ENCODE results near the gene ALPI.
"Not testable (repeated sequence)": the region's sequence is repeated elsewhere in the genome, so short reads cannot be mapped to it uniquely, and the experiment has no call there.

ALPI gene

GRCh38 chr2:232440220-232441018, 15.5 kb upstream of the ALPI start:
- peaks cover 11% of the 10 kb centered on the region for H3K4me1 Mint-ChIP-seq
- H3K9me3 Mint-ChIP-seq; H3K4me3 Mint-ChIP-seq; H3K36me3 Mint-ChIP-seq (ENCODE audit: insufficient read depth); H3K27me3 Mint-ChIP-seq; H3K27ac Mint-ChIP-seq (ENCODE audit: low read depth): not testable (repeated sequence)
- DNase-seq (ENCODE audit: low spot score in 2 of 2): peak; percentile 79 to 87
- peak; percentile 73 for ATAC-seq (replicated peaks; ENCODE audit: extremely low read depth, poor library complexity, severe bottlenecking)

DNA sequence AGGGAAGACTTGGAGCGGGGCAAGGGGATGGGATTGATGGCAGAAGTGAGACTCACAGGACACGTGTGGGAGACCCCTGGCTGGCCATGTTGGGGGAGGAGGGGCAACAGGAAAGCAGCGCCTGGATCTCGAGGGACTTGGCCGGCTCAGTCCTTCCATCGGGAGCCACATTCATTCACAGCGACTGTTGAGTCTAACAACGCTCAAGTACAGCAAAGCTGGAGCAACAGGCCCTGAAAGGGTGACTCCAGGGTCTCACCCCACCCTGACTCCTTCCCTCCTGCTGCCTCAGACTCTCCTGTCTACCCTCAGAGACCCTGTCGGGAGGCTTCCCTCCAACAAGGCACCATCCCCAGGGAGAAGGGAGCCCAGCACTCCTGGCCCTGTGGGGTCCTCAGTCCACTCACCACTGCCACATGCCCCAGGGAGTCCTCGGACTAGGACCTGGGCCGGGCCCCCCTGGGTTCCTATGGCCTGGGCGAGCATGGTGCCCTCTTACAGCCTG, 14.8 kb upstream of the ALPI start:
- Mint-ChIP-seq H3K9me3 (no peaks in the 10 kb centered on the region), H3K27me3 (no peaks in the 10 kb centered on the region), H3K36me3 (ENCODE audit: insufficient read depth) (peaks cover 1% of the 10 kb centered on the region), H3K4me3 (no peak overlapping the region), H3K4me1 (peaks cover 11% of the 10 kb centered on the region), H3K27ac (ENCODE audit: low read depth) (no peak overlapping the region)
- DNase-seq (ENCODE audit: low spot score in 2 of 2): no peak
- no peak for ATAC-seq (replicated peaks; ENCODE audit: extremely low read depth, poor library complexity, severe bottlenecking)

GRCh38 chr2:232441922-232442321, 14.0 kb upstream of the ALPI start:
- not testable (repeated sequence) for H3K36me3 Mint-ChIP-seq (ENCODE audit: insufficient read depth); H3K27ac Mint-ChIP-seq (ENCODE audit: low read depth); ATAC-seq (replicated peaks; ENCODE audit: extremely low read depth, poor library complexity, severe bottlenecking); H3K27me3 Mint-ChIP-seq; DNase-seq (ENCODE audit: low spot score in 2 of 2); H3K9me3 Mint-ChIP-seq; H3K4me3 Mint-ChIP-seq
- peaks cover 11% of the 10 kb centered on the region for H3K4me1 Mint-ChIP-seq

GRCh38 chr2:232442431-232442830, 13.5 kb upstream of the ALPI start:
- not testable (repeated sequence) for H3K4me3 Mint-ChIP-seq; H3K27me3 Mint-ChIP-seq; DNase-seq (ENCODE audit: low spot score in 2 of 2); H3K36me3 Mint-ChIP-seq (ENCODE audit: insufficient read depth); ATAC-seq (replicated peaks; ENCODE audit: extremely low read depth, poor library complexity, severe bottlenecking); H3K9me3 Mint-ChIP-seq; H3K27ac Mint-ChIP-seq (ENCODE audit: low read depth)
- peaks cover 11% of the 10 kb centered on the region for H3K4me1 Mint-ChIP-seq

DNA sequence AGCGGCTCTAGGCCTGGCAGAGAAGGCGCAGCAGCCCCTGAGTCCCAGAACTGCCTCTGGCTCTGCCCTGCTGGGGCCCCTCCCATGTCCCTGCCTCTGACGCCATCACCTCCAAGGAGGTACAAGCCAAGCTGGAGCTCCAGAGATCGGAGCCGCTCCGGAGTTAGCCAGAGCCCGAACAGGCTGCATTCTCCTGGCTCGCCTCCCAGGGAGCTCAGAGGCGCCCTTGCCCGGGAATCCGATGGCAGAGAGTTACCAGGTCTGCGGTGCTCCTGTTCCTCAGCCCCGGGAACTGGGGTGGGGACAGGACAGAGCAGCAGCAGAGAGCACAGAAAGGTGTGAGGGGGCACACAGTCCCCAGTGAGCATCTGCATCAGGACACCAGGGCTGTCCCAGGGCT, 12.9 kb upstream of the ALPI start:
- not testable (repeated sequence) for H3K36me3 Mint-ChIP-seq (ENCODE audit: insufficient read depth); H3K4me3 Mint-ChIP-seq; DNase-seq (ENCODE audit: low spot score in 2 of 2); H3K27ac Mint-ChIP-seq (ENCODE audit: low read depth); H3K27me3 Mint-ChIP-seq; ATAC-seq (replicated peaks; ENCODE audit: extremely low read depth, poor library complexity, severe bottlenecking); H3K9me3 Mint-ChIP-seq
- H3K4me1 Mint-ChIP-seq: peaks cover 11% of the 10 kb centered on the region

DNA sequence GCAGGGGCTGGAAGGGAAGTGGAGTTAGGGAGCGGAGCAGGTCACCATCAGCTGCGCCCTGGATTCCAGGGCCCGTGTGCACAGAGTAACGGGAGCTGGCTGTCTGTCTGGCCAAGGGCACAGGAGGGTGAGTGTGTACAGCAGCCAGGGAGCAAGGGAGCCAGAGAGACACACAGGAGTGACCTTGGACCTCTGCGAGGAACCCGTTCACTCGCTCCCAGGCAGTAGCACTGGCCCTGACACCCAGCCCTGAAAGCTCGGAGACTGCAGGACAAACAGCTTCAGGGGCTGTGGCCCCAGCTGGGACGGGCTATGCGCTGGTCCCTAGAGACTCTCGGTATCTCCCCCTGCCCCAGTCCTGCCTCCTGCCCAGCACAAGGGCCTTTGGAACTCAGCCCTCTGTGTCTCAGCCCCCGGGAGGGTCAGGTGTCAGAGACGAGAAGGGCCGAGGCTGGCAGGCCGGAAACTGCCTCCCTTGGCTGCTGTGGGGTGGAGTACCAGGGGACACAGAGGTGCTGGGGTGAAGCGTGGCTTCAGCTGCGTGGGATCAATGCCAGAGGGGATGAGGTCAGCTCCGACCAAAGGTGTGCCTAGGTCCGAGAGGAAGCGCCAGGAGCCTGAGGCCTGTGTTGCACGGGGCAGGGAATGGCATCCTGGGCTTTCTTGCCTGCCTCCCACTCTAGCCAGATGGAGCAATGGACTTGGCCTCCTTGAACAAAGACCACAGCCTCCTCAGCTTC, 12.1 kb upstream of the ALPI start:
- ATAC-seq (replicated peaks; ENCODE audit: extremely low read depth, poor library complexity, severe bottlenecking); H3K9me3 Mint-ChIP-seq; H3K27ac Mint-ChIP-seq (ENCODE audit: low read depth); H3K4me3 Mint-ChIP-seq; DNase-seq (ENCODE audit: low spot score in 2 of 2); H3K27me3 Mint-ChIP-seq; H3K36me3 Mint-ChIP-seq (ENCODE audit: insufficient read depth): not testable (repeated sequence)
- H3K4me1 Mint-ChIP-seq: peaks cover 11% of the 10 kb centered on the region

DNA sequence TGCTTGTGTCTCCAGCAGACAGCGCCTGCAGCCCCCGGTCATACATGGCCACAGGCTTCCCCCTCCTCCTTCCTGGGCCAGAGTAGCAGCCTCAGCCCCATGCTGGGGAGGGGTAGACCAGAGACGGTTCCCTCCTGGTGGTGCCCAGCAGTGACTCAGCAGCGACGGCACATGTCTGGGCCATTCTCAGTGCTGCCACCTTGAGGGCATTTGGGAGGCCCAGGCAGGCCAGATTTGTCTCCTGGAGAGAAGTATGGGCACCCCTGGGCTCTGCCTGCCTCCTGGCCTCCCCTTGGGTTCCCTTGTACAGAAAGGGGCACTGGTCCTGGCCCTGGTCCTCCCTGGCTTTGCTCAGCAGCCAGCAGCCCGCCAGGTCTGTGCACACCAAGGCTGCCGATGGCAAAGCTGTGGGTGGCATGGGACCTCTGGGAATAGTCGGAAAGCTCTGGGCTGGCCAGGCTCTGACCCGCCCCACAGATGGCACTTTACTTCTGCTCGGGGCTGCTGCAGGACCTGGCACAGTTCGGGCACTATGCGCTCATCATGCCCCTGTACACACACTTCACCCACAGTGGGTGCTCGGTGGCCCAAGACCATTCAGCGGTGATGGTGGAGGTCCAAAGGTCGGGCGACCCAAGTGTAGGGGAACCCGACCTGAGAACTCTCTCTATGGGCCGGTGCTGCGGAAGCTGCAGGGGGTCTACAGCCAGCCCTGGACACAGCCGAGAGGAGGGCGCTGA, 11.4 kb upstream of the ALPI start:
- Mint-ChIP-seq H3K9me3 (no peaks in the 10 kb centered on the region), H3K27ac (ENCODE audit: low read depth) (no peak overlapping the region), H3K4me1 (peaks cover 11% of the 10 kb centered on the region), H3K4me3 (no peak overlapping the region), H3K36me3 (ENCODE audit: insufficient read depth) (peaks cover 1% of the 10 kb centered on the region), H3K27me3 (no peaks in the 10 kb centered on the region)
- DNase-seq (ENCODE audit: low spot score in 2 of 2) (peak; percentile 28 to 37), ATAC-seq (replicated peaks; ENCODE audit: extremely low read depth, poor library complexity, severe bottlenecking) (peak; percentile 48)

- not testable (repeated sequence) for H3K27ac Mint-ChIP-seq (ENCODE audit: low read depth); H3K36me3 Mint-ChIP-seq (ENCODE audit: insufficient read depth); H3K9me3 Mint-ChIP-seq; H3K27me3 Mint-ChIP-seq; H3K4me3 Mint-ChIP-seq; ATAC-seq (replicated peaks; ENCODE audit: extremely low read depth, poor library complexity, severe bottlenecking); DNase-seq (ENCODE audit: low spot score in 2 of 2); H3K4me1 Mint-ChIP-seq
Measured at GRCh38 chr2:232445149-232445885, 10.6 kb upstream of the ALPI start.

GRCh38 chr2:232446266-232446777, 9.6 kb upstream of the ALPI start:
- not testable (repeated sequence) for H3K36me3 Mint-ChIP-seq (ENCODE audit: insufficient read depth); H3K9me3 Mint-ChIP-seq; H3K4me1 Mint-ChIP-seq; H3K27ac Mint-ChIP-seq (ENCODE audit: low read depth); H3K27me3 Mint-ChIP-seq; DNase-seq (ENCODE audit: low spot score in 2 of 2); H3K4me3 Mint-ChIP-seq
- peak; percentile 30 for ATAC-seq (replicated peaks; ENCODE audit: extremely low read depth, poor library complexity, severe bottlenecking)

DNA sequence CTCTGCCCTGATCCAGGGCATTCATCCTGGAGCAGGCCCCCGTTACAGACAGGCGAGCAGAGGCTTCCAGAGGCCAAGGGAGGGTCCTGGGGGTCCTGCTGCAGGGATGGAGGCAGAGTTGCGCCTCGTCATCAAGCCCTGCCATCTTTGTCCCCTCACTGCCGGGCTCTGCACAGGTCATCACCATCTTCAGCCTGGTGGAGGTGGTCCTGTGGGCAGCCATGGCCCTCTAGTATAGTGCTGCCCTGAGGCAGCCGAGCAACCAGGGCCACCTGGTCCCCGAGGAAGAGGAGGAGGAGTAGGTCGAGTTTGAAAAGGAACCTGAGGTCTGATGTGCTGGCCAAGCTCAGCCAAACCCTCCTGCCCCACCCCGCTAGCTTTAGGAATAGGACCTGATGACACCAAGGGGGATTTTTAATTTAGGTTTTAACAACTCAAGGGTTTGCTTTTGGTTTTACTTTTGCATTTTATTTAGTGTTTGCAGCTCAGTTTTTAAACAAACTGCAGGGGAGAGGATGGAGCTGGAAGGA, 8.8 kb upstream of the ALPI start:
- no peaks in the 10 kb centered on the region for H3K9me3 Mint-ChIP-seq
- no peaks in the 10 kb centered on the region for H3K36me3 Mint-ChIP-seq (ENCODE audit: insufficient read depth)
- ATAC-seq (replicated peaks; ENCODE audit: extremely low read depth, poor library complexity, severe bottlenecking): no peak

DNA sequence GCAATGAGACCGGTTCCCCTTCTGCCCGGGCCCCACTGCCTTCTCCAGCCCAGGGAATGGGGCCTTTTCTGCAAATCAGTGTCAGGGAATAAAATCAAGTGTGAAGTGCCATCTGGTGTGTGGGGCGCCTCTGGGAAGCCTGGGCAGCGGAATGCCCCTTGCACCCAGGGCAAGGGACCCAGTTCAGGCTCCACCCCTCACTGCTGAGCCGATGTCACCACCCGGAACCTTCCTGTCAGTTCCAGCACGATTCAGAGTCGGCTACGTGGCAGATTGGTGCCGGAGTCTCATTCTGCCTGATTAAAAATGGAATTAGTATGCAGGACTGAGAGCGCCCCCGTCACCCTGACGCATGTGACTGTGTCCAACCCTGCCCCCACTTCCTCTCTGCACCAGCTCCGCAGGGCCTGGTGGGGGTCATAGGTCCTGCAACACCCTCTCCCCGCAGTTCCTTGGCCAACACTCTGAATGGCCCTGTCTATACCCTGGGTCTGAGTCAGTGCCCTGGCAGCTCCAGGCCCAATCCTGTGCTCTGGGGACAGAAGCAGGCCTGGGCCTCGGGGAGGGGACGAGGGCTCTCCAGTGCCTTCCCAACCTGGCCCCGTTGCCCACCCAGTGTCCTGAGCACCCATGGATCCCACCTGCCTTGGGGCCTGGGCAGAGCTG, 8.2 kb upstream of the ALPI start:
- Mint-ChIP-seq H3K27ac (ENCODE audit: low read depth) (no peak overlapping the region), H3K27me3 (no peaks in the 10 kb centered on the region), H3K36me3 (ENCODE audit: insufficient read depth) (no peaks in the 10 kb centered on the region), H3K9me3 (no peaks in the 10 kb centered on the region), H3K4me1 (no peaks in the 10 kb centered on the region), H3K4me3 (no peak overlapping the region)
- no peak for ATAC-seq (replicated peaks; ENCODE audit: extremely low read depth, poor library complexity, severe bottlenecking)
- no peak for DNase-seq (ENCODE audit: low spot score in 2 of 2)

More for the DNA sequence above, 8.8 kb upstream of the ALPI start:
- no peaks in the 10 kb centered on the region for H3K4me1 Mint-ChIP-seq
- no peak for DNase-seq (ENCODE audit: low spot score in 2 of 2)
- H3K4me3 Mint-ChIP-seq: no peak overlapping the region
- no peak overlapping the region for H3K27ac Mint-ChIP-seq (ENCODE audit: low read depth)
- H3K27me3 Mint-ChIP-seq: no peaks in the 10 kb centered on the region
